Fibroblast of gingiva (primary cell): ENCODE measurements around the gene TMIE.

Experiments used
- DNase-seq: peaks from one replicate; pipeline ENCODE4 v3.0.0-alpha.2; 2011; ENCODE audit warnings: low read depth

The TMIE gene

GRCh38 chr3:46701181-46701939, at the start of gene TMIE:
Gene TMIE (plus strand): TSS chr3:46701392. CDS start chr3:46701488, 96 bp downstream.
- DNase-seq: no peak

DNA sequence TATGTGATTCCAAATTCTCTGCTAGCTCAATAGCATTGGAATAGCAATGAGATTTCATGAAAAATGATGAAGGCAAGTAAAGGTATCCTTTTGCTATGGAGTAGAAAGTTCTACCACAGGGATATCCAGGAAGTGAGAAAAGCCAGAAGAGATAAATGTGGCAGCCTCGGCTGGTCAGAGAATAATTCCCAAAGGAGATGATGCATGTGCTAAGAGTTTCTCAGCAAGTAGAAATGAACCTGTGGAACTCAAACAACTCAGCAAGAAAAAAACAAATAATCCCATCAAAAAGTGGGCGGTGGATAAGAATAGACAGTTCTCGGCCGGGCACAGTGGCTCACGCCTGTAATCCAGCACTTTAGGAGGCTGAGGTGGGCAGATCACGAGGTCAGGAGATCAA, 45.9 kb upstream of the TMIE start:
- no peak for DNase-seq

DNA sequence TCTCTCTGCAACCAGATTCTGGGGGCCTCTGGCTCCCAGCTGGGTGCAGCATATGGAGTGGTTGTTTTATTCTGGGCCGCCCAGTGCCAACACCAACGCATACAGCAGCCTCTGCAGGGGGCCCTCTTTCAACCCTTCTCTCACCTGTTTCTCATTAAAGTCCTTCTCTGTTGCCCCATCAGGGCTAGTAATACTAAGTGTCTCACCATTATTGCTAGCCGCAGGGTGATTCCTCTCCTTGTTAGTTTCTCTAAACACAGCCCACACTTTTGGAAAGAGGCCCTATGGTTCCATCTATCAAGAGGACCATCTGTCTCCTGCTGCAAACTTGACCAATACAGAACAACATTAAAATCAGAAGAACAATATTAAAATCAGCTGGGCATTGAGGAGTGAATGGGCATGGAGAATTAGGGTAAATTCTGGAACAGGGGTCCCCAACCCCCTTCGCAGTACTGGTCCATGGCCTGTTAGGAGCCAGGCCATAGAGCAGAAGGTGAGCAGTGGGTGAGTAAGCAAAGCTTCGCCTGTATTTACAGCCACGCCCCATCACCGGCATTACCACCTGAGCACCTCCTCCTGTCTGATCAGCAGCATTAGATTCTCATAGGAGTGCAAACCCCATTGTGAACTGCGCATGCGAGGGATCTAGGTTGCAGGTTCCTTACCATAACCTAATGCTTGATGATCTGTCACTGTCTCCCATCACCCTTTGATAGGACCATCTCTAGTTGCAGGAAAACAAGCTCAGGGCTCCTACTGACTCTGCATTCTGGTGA, 44.2 kb upstream of the TMIE start:
- peak; percentile 77 for DNase-seq

DNA sequence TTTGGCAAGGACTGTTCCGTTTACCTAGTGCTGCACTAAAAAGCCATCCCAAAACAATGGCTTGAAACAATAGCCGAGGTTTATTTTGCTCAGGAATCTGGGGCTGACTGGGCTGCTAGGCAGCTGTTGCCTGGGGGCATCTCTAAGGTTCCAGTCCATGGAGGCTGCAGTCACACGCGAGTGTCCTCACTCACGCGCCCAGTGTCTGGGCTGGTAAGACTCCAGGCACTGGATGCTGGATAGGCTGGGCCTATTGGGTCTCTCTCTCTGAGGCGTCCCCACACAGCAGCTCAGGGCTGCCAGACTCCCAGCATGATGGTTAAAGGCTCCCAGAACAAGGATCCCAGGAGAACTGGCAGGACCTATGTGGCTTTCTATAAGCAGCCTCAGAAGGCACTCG, 41.9 kb upstream of the TMIE start:
- no peak for DNase-seq

DNA sequence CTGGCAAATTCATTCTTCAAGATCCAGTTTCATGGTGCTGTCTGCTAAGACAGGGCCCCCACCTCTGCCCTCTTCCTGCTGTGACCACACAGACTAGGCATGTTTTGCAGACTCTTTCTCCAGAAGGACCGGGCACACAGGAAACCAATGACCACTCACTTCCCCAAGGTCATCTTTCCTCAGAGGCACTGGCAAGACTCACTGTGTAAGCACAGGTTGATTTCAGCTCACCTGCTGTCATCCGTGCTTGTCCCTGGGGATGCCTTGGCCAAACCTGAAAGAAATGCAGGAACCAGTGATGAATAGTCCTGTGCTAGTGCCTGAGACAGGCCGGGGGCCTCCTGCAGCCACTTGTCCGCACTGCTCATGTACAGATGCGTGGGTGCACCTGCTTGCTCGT, 41.2 kb upstream of the TMIE start:
- DNase-seq: peak; percentile 19

DNA sequence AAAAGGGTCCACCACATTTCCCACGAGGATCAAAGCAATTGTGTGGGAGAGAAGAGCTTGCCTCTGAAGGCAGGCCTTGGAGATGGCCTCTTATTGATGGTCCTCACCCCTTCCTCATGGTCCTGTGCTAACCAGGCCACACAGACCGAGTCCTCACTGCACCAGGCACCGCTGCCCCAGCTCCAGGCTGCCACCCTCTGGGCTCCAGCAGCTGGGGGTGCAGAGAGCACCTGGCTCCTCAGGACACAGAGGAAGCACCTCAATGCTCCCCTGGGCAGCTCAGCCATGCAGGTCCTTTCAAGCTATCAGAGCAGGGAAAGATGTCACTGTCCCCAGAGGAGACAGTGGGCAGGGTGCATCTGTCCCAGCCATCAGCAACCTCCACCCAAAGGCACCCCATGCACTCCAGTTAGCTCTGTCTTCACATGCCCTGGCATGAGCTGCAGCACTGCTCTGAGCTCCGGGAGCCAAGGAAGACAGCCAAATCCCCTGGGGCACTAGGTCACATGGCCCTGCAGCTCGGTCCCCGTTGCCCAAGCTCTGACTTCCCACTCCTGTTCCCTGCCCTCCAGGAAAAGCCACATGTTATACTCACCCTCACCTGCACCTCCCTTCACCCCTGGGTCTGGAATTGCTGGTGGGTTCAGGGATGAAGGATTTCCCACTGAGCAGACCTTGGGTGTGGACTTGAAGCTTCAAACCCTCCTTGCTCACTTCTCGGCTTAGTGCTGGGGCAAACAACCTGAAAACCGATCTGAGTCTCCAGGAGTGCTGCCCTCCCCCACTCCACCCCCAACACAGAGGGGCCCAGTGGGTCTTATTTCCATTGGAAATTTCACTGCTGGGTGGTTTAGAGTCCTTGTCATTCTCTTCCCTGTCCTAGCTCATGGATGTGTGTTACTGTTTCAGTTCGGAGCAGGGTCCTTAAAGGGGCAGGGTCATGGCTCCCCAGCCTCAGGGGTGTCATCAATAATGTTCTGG, 40.4 kb upstream of the TMIE start:
- no peak for DNase-seq

DNA sequence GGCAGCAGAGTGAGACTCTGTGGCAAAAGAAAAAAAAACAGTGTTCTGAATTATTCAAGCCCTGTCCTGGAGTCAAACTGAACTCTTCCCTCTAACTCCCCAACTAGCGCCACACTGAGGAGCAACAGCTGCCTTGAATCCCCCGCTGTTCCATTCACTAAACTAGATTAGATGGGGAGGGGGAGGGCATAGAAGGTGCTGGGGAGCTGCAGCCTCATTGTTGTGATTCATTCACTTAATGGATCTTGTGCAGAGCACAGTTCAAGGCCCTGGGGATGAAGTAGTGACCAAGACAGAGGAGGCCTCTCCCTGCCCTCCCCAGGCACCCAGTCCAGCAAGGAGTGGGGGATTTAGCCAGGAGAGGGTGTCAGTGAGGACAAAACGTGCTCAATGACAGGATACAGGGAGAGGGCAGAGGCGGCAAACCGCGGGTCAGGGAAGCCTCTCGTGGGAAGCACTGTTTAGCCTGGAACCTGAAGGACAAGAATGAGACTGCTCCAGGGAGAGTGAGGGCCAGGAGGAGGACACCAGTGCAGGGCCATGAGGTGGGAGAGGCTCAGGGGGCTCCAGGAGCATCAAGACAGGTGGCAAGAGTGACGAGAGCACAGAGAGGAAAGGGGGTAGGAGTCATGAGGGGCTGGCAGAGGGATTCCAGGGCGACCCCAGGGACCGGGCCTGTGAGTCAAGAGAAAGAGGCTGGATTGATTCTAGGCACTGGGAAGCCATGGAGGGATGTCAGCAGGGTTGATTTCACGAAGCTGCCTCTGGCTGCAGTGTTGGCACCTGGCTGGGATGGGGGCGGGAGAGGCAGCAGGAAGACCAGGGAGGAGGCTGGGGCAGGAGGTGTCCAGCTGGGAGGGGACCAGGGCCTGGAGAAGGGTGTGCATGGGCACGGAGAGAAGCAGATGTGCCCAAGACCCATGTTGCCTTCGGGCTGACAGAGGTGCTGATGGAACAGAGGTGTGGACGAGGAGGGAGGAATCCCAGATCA, 39.1 kb upstream of the TMIE start:
- DNase-seq: no peak

DNA sequence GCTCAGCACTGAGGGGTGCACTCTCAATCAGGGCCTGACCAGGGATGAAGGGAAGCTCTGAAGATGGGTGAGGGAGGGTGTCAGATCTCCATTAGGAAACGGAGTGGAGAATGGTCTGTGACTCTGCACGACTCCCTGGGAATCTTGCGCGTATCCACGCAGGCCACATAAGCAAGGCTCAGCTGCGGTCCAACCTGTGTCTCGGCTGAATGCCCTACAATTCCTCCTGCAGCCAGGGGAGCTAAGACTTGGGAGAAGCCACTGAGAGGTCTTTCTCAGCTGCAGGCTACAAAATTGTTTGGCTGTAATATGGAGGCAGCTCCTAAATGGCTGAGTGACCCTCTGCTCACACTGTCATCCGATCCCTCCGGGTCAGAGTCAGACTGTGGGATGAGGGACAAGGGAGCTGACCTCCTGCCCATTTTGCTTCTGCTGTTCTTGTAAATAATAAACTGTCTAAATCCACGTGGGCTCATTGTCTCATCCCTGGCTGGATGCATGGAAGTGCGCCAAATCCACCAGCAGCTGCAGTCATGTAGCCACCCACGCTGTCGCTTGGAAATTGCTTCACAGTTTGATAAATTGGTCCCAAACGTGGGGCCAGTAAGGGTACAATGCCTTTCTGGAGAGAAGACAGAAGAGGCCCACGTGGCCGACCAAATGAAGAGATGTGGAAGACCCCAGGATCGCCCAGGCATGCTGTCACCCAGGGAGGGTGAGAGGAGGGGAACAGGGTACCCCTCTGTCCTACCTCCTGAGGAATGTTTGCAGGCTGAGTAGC, 38.2 kb upstream of the TMIE start:
- DNase-seq: peak; percentile 32

GRCh38 chr3:46663591-46664135, 37.5 kb upstream of the TMIE start:
- DNase-seq: no peak

DNA sequence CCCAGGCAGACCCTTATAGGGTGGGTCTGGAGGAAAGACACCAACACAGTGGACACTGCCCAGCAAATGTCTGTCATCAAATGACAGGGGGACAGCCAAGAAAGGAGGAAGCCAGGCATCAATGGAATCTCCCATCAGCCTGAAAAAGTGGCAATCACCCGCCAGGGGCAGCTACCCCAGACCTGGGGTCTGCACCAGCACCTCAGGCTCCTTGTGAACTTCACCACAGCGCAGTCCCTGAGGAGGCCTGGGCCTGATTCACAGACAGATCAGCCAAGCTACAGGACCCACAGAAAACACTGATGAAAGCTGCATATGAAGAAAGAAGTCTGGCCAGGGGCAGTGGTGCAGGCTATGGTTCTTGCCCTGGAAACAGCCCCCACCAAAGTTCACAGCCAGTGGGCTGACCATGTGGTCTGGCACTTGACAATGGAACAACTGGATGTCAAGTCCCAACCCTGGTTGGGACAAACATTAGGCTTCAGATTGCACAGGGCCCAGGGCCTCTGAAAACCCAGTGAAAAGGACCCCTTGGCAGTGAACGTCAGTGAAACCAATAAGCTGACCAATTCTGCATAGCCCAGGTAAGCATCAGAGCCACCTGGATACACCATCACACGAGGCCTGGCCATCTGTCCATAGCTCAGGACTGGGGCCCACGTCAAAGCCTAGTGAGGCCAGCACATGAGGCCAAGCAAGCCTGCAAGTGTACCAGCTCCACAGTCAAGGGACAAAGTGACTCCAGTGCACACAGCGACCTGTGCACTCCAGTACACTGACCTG, 36.8 kb upstream of the TMIE start:
- no peak for DNase-seq

DNA sequence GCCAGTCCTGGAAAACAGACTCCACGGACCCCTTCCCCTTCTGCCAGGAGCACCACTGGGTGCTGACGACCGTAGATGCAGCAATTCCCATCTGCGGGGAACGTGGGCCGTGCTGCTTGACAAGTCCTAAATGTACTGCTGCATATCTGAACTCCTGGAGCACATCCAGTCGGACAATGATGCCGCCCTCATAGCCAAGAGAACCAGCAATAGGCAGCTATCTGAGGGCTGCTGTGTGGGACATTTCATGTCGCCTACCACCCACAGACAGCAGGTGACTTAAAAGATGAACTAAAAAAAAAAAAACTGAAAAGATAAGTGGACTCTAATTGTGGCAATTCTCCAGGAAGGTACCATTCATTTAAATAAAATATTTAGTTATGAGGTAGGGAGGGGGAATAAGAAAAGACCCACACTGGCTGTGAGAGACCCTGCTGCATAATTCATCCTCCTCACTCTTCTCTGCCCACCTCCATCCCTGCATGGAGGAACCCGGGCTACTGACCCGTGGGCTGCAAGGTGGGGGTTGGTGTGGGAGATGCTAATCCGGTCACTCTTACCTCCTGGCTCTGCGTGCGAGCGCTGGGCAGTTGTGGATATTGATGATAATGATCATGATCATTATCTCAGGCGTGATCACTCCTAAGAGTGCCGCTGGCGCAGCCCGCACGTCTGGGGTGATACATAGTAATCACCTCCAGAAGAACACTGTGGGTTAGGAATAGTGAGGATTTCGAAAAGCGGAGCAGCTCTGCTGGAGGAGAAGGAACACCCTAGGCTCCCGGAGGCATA, 36.0 kb upstream of the TMIE start:
- DNase-seq: no peak

DNA sequence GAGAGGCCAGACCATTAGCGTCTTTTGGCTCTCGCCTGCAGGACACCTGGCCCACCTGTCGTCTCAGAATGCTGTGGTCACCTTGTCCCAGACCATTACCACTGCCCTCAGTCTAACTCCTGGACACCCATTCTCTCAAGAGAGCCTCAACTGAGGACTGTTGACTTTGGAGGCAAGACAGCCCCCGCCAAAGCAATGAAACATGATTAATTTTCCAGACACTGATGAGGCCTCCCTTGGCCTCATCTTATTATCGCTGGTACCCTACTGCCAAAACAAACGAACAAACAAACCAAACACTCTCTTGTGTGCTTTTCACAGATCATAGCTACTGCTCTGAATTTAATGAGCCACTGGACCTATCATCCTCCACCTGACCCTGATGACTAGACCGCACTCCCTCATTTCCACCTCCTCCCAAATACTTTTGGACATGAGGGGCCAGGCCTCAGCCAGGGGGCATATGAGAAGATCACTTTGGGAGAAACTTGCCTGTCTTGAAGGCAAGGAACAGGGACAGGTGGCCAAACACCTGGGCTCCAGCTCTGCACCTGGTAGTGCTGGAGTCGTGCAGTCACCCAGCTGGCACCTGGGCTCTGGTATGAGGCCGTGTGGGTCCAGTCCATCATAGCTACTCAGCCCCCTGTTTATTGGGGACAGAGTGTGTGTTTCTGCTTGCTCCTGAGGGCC, 35.3 kb upstream of the TMIE start:
- DNase-seq: no peak

GRCh38 chr3:46666453-46666845, 34.7 kb upstream of the TMIE start:
- DNase-seq: no peak

GRCh38 chr3:46667061-46667621, 34.1 kb upstream of the TMIE start:
- DNase-seq: no peak

DNA sequence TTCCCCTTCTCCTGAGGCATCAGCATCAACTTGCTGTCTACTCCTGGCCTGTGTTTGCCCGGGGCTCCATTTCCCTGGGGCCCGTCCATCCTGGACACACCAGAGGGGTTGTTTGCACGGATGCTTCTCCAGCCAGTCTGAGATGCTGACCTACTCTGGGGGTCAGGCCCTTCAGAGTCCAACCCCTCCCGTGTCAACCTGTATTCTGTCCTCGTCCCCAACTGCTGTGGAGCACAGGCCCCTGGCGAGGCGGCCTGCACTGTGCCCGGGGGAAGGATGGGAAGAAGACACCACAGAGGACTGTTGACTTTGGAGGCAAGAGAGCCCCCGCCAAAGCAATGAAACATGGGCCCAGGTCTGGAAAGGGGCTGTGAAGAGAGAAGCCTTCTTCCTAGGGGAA, 33.5 kb upstream of the TMIE start:
- DNase-seq: no peak

DNA sequence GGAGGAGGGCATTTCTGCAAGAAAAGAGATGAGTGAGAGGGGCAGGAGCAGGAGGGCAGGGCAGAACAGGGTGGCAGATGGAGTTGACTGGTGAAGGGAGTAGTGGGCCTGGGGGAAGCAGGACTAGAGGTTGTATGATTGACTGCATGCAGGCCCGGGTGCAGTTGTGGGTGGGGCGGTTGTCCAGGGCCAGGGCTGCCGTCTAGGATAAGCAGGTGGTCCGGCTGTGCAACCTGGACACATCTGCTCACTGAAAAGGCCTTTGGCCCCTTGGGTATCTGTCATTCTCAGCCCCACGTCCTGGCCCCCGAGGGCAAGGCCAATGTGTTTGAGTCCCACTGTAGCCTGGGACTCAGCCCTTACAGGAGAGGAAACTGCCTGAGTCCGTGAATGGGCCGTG, 33.1 kb upstream of the TMIE start:
- DNase-seq: no peak

GRCh38 chr3:46668591-46668990, 32.6 kb upstream of the TMIE start:
- no peak for DNase-seq
